AG04449 (cell line): Measurements from ENCODE around the gene LRRC31.

ENCODE experiments used
- CTCF ChIA-PET: fragments of 350-600 bp; formaldehyde crosslinking; extraction: SDS; loops from one replicate; lab custom pipeline; 2021; ENCODE audit warnings: antibody characterized with exemption; lab: Yijun Ruan, JAX
- POLR2A ChIA-PET: fragments of 400-600, 350-600 bp; formaldehyde crosslinking; extraction: SDS; loops from one replicate; lab custom pipeline; 2020; ENCODE audit warnings: antibody characterized with exemption, inconsistent platforms; lab: Yijun Ruan, JAX
- DNase-seq: peaks from one replicate; pipeline ENCODE4 v3.0.0-alpha.2; 2010; ENCODE audit warnings: low read depth, low spot score
- H3K4me3 ChIP-seq: 2 replicates; pipeline ENCODE4 v1.5.1; 2011; ENCODE audit warnings: low read depth, mild to moderate bottlenecking, control low read depth, low read length
- TF ChIP-seq, protein P1 (sequence below): IDR thresholded peaks from one replicate; pipeline ENCODE4 v1.5.1; 2011; ENCODE audit warnings: mild to moderate bottlenecking, moderate library complexity, low read length, control low read depth, inconsistent platforms; ENCODE audit not compliant: insufficient read depth; ENCODE audit errors: missing control alignments

Gene LRRC31

DNA sequence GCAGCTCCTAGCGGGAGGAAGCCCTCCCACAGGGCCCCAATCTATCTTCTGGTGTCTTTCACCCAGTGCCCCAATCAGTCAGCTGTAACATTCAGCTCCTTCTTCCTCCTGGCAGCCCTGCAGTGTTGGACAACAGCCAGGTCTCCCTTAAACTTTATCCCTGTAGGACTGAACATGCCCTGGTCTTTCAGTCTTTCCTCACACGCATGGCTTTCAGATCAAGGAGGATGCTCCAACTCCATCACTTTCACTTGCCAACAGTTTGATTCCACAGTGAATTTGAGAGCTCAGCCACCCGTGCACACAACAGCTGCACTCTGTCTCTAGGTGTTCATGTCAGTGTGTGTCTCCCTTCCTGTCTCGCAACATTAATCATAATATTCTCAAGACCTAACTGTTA, 28.6 kb downstream of the LRRC31 start:
- TF ChIP-seq, protein P1, sequence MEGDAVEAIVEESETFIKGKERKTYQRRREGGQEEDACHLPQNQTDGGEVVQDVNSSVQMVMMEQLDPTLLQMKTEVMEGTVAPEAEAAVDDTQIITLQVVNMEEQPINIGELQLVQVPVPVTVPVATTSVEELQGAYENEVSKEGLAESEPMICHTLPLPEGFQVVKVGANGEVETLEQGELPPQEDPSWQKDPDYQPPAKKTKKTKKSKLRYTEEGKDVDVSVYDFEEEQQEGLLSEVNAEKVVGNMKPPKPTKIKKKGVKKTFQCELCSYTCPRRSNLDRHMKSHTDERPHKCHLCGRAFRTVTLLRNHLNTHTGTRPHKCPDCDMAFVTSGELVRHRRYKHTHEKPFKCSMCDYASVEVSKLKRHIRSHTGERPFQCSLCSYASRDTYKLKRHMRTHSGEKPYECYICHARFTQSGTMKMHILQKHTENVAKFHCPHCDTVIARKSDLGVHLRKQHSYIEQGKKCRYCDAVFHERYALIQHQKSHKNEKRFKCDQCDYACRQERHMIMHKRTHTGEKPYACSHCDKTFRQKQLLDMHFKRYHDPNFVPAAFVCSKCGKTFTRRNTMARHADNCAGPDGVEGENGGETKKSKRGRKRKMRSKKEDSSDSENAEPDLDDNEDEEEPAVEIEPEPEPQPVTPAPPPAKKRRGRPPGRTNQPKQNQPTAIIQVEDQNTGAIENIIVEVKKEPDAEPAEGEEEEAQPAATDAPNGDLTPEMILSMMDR: no peak
- ChIA-PET POLR2A (no interaction called here), CTCF (interaction anchor here (1.5 kb wide), 1 partner anchor 23 kb away, joined by 4 read pairs; no protein-coding TSS in a partner anchor)
- H3K4me3 ChIP-seq: no peak overlapping the region
- DNase-seq: no peak

DNA sequence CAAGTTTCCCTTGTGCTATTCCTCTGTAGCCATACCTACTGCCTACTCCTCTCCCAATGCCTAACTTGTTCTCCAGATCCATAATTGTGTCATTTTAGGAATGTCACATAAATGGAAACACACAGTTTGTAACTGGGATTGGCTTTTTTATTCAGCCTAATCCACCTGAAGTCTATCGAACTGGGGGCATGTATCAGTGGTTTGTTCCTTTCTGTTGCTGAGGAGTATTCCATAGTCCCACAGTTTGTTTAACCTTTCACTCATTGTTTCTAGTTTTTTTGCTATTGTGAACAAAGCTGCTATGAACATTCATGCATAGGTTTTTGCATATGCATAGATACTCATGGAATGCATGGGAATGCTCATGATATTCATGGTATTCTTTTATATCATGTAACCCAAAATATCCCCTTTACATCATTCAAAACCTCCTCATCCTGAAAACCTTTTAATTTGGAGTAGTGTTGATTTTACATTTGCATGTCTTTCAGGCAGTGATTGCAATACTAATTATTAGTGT, 31.2 kb downstream of the LRRC31 start:
- H3K4me3 ChIP-seq: no peak overlapping the region
- TF ChIP-seq, protein P1: no peak
- no peak for DNase-seq
- ChIA-PET CTCF (no interaction called here), POLR2A (no interaction called here)

DNA sequence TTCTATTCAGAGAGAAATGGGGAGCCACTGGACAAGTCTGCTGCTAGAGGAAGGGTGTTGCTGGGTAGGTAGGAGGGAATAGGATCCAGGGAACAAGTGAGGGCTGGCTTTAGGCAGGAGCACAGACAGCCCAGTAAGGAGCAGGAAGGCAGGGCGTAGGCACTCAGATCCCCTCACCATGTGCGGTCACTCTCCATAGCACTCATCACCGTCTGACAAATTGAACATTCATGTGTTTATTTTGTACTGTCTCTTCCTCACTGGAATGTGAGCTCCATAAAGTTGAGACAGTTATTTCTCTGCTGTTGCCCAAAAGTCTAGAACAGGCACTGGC, 32.8 kb downstream of the LRRC31 start:
- no peak for DNase-seq
- TF ChIP-seq, protein P1: no peak
- ChIA-PET CTCF (no interaction called here), POLR2A (no interaction called here)
- no peak overlapping the region for H3K4me3 ChIP-seq

DNA sequence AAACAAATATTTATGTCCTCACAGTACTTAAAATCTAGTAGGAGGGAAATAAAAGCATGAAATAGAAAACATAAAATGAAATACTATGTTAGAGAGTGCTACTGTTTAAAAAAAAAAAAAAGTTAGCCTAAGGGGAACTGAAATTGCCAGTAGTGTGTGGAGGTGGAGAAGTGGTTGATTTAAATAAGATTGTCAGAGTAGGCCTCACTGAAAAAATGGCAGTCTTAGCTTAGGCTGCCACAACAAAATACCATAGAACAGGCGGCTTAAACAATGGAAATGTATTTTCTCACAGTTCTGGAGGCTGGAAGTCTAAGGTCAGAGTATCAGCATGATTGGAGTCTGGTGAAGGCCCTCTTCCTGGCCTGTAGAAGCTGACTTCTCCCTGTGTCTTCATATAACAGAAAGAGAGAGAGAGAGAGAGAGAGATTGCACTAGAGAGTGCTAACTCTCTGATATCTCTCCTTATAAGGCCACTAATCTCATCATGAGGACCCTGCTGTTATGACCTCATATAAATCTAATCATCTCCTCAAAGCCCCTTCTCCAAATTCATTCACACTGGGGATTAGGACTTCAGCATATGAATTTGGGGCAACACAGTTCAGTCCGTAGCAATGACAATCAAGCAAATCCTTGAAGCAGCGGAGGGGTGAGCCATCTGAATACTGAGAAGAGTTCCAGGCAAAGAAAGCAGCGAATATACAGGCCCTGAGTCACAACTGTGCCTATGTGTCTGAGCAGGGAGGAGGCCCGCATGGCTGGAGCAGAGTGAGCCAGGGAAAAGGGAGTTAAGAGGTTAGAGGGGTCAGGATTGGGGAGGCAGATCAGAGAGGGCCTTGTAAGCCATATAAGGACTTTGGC, 33.4 kb downstream of the LRRC31 start:
- CTCF ChIA-PET: interaction anchor here (1.1 to 1.8 kb wide), 2 partner anchors 13 to 29 kb away, joined by 3 to 6 read pairs; no protein-coding TSS in a partner anchor
- TF ChIP-seq, protein P1: no peak
- POLR2A ChIA-PET: no interaction called here
- H3K4me3 ChIP-seq: no peak overlapping the region
- DNase-seq: no peak

DNA sequence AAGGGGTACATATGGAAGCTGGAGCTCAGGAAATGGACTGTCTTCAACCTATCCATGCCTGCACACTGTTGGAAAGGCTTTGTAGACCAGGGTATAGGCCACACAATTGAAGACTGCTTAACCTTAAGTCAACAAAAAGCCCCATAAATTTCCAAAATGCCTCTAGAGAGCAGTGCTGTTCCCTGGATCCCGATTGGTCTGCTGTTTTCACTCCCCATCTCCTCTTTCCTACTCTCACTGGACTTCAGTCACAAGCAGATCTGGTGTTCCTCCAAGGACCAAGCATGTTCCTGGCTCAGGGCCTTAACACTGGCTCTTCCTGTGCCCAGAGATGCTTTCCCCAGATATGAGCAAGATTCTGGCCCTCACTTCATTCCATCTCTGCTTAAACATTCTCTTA, 34.2 kb downstream of the LRRC31 start:
- CTCF ChIA-PET: interaction anchor here (1.1 to 1.8 kb wide), 3 partner anchors 9 to 30 kb away, joined by 3 to 6 read pairs (median 6); no protein-coding TSS in a partner anchor

DNA sequence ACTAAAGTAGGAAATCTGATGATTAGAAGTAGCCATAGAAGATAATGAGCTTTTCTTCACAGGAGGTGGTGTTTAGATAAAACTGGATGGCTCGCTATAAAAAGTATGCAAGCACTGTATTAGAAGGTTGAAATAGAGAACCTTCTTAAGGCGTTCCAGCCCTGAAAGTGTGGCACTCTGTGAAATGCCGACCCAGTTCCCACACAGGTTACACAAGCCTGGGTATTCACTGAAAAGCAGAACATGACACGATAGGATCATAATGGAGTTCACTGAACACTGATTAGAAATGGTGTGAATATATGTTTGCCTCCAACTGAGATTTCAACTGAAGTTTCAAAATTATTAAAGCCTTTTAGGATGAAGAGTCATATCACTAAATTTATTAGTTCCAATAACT, 42.0 kb downstream of the LRRC31 start:
- H3K4me3 ChIP-seq: no peak overlapping the region
- TF ChIP-seq, protein P1: no peak
- CTCF ChIA-PET: no interaction called here
- DNase-seq: no peak
- POLR2A ChIA-PET: no interaction called here

More for the DNA sequence above, 34.2 kb downstream of the LRRC31 start:
- TF ChIP-seq, protein P1: no peak
- POLR2A ChIA-PET: interaction anchor here (0.5 kb wide), 1 partner anchor 15 kb away, joined by 3 read pairs; no protein-coding TSS in a partner anchor
- no peak for DNase-seq
- no peak overlapping the region for H3K4me3 ChIP-seq
